ENCODE results near the gene HERC3.

The HERC3 gene

GRCh38 chr4:88744609-88745008, 152.3 kb downstream of the HERC3 start:
- no peak for DNase-seq (ENCODE audit: low read depth in 1 of 2, low spot score in 1 of 2)

- DNase-seq (ENCODE audit: low read depth in 1 of 2, low spot score in 1 of 2), result no peak
Measured at GRCh38 chr4:88745175-88745574, 152.9 kb downstream of the HERC3 start.

DNA sequence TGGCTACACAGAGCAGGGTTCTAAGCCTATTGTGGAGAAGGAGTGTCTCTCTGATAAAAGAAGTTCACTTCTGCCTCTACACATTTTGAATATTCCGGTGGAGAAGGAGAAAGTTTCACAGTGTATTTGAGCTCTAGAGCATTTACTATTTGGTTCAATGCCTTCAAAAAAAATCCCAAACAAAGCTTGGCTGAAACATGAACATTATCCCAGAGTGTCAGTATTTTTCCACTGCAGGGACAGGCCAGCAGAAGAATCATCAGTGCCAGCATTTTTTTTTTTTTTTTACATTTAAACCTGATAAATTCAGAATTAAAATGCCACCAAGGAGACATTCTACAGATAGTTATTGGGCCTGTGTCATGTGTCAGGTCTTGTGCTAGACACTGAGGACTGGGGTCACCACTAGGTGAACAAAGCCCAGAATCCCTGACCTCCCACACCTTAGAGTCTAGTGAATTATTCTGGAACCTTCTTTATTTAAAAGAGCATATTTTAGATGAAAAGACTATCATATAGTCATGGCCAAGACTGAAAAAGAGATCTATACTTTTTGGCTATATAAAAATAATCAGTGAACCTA, 153.4 kb downstream of the HERC3 start:
- no peak for DNase-seq (ENCODE audit: low read depth in 1 of 2, low spot score in 1 of 2)

DNA sequence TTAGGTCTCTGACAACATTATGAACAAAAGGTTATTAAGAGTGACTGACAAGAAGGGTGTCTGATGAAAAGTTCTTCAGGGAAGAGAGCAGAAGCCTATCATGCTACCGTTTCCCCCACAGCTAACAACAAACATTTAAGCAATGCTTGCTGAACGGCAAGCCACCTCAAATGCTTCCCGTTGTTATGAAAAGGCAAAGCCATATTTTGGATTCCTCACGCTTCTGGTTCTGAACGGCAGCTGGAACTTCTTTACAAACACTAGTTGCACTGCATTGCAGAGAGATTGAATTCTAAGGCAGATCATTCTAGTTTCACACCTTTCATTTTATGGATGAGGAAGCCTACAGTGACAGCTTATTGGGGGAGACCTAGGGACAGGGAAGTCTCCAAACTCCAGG, 153.9 kb downstream of the HERC3 start:
- DNase-seq (ENCODE audit: low read depth in 1 of 2, low spot score in 1 of 2), result no peak

- no peak for DNase-seq (ENCODE audit: low read depth in 1 of 2, low spot score in 1 of 2)
Measured at GRCh38 chr4:88747351-88747750, 155.1 kb downstream of the HERC3 start.

DNA sequence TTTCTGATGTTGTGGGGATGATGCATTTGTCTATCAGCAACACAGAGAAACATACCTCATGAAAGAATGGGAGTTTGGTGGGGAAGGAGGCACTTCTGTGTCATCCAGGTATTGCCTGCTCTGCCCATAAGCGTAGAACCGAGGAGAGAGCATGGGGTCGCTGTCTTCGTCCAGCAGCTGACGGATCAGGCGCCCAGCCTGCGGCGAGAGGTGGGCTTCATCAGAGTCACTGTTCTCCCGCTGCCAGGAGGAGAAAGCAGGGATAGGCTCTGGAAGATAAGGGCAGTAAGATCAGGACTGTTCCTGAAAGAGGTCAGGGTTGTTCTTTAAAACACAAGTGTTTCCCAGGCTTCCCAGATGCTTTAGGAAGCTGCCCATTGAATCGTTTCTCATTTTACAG, 158.1 kb downstream of the HERC3 start:
- no peak for DNase-seq (ENCODE audit: low read depth in 1 of 2, low spot score in 1 of 2)

DNA sequence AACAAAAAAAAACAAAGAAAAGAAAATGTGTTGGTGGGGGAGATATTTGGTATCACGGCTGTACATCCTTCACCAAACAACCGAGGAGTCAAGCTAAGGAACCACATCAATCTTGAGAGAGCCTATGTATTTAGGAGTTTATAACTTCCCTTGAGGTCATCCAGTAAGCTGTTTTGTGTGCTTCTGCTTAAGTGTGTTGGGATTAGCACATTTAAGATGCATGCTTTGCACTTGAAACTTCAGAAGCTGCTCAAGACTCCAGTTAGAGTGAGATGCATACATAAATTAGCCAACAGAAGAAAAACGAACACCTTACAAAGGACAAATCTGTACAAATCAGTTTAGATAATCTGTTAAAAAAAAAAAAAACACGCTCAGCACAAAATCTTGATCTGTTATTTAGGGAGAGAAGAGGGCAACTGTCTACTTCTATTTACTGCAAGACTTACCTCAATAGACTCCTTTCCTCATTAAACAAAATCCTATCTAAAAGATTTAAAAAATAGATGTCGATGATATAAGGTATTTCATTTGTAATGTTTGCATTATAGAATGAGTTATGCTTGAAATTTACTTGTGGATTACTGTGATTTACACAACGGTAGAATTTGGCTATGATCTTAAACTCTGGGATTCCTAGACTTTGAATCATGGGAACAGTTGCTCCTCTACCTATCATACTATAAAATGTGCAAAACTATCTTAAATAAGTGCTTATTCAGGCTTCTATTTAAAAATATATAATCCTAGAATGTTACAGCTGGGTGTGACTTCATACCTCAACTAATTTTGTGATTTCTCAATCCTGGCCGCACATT, 159.2 kb downstream of the HERC3 start:
- no peak for DNase-seq (ENCODE audit: low read depth in 1 of 2, low spot score in 1 of 2)

DNA sequence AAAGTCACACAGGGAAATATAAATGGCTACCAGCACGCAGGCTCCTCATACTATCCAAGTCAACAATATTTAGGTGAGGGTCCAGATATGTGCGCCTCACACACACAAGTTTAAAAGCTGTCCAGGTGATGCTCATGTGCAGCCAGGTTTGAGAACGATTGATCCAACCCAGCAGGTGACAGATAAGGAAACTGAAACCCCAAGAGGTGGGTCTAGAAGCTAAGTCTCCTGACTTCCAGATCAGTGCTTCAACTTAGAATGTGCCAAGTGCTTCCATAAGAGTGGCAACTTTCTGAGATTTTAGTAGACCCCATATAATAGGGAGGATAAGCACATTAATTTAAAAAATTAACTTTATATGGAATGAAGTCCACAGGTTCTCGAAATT, 159.8 kb downstream of the HERC3 start:
- DNase-seq (ENCODE audit: low read depth in 1 of 2, low spot score in 1 of 2), result no peak

DNA sequence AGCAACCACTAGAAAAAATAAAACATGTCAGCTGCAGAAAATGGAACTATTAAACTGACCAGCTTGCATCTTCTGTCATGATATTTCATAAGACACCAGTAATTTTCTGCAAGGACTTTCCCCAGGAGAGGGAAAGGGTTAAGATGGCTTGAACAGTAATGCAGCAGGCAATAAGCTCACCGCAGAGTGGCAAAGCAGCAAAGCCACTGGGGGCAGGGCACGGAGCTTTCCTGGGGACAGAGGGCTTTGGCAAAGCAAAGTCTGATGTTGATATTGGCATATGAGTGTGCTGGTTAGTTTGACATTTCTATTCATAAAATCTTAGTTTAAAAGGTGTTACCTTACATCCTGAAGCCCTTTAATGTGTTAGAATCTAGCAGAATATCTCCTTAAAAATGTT, 160.5 kb downstream of the HERC3 start:
- DNase-seq (ENCODE audit: low read depth in 1 of 2, low spot score in 1 of 2), result no peak

DNA sequence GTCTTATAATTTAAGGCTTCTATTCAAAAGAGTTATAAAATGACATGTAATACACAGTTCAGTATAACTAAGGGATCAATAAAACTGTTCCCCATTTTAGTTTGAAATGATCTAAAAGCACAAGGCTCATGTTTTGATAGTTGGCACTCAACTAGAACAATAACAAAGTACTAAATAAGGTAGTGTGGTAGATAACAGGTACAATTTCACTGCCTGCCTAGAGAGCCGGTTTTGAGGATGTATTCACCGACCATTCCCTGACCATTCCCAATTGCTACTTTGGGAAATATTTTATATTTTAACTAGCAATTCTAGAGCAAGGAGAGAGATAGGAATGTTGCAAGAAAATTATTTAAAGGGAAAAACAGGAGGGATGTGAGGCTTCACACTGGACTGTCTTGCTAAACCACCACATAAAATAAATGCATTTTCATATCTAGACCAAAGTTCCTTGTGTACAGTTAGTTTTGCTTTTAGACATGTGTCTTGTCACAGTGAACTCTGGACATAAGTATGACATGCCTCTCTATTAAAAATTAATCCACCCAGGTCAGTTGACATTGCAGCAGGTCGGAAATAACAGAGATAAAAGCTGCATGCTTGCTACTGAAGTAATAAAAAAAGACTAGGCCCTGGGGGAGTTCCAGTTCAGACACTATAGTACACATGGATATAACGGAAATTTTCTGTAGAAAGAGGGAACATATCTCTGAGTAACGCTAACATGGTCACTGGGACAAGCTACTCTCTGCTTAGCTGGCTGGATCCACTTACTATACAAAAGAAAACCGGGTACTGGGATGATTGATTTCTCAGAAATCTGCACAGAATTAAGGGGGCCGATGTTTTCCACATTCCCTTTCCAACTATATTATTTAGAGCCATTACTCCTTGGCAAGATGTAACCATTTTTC, 161.6 kb downstream of the HERC3 start:
- no peak for DNase-seq (ENCODE audit: low read depth in 1 of 2, low spot score in 1 of 2)

DNA sequence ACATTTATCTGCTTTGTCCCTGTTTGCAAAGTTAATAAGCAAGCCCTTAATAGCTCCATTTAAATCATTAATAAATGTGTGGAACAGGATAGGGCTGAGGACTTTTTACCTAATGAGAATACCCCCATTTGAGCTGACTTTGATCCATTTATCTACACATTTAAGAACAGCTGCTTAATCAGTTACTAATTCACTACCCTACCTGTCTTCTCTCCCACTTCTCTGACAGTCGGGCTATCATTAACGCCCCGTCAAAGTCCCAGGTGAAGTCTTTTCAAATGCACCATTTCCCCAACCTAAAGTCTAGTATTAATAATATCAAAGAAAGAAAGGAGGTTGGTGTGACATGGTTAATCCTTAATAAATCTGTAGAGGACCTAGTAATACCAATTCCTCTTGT, 162.5 kb downstream of the HERC3 start:
- DNase-seq (ENCODE audit: low read depth in 1 of 2, low spot score in 1 of 2), result no peak

- DNase-seq (ENCODE audit: low read depth in 1 of 2, low spot score in 1 of 2), result no peak
Measured at GRCh38 chr4:88755454-88755853, 163.2 kb downstream of the HERC3 start.

DNA sequence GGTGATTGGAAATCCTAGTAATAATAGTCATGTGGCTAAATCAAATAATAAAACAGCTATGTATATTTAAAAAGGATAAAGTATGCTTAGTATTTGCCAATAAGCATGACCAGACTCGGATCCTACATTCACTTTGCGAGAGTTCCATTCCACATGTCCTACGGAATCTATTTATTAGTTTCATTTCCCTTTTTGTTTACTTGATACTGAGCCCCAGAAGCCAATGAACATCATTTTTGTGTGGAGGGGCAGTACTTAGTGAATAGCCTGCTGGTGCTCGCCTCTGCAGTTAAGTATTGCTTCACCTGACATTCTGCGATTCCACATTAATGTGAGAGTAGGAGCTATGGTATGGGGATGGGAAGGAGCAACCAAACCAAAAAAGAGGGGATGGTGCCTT, 163.9 kb downstream of the HERC3 start:
- no peak for DNase-seq (ENCODE audit: low read depth in 1 of 2, low spot score in 1 of 2)

- no peak for DNase-seq (ENCODE audit: low read depth in 1 of 2, low spot score in 1 of 2)
Measured at GRCh38 chr4:88757067-88757466, 164.8 kb downstream of the HERC3 start.

GRCh38 chr4:88757776-88758175, 165.5 kb downstream of the HERC3 start:
- no peak for DNase-seq (ENCODE audit: low read depth in 1 of 2, low spot score in 1 of 2)

Measured in activated CD4-positive, alpha-beta T cell treated with anti-CD3 and anti-CD28 coated beads, Interleukin-2, amount 50 U/mL, for 24 hours (primary cell).